SK-MEL-5 (cell line): ENCODE results near the gene NAT16. TPM values are rescaled to one million over a fixed set of nuclear protein-coding genes. Genes with fewer than 3 reads are reported as not detected.

ENCODE experiments used
- DNase-seq: peaks from one replicate; pipeline ENCODE4 v3.0.0-alpha.2; 2016; ENCODE audit warnings: low read depth, low spot score
- in situ Hi-C: cut with HindIII; loops from 2 replicates; pipeline ENCODE4 v1.10.0; 2016; ENCODE audit warnings: low sequenced_read_pairs, high pct_unique_total_duplicates, low pct_unique_long_range_greater_than_20kb
- polyA plus RNA-seq, 2 experiments: library from polyadenylated mRNA; depleted of rRNA; stranded (reverse); fragments of >200 nt; gene quantifications; 2 replicates each; pipeline ENCODE4 v1.2.3, GENCODE V29; 2015
- total RNA-seq: library from RNA; depleted of rRNA; stranded (reverse); fragments of >200 nt; shearing (Covaris generic); gene quantifications from 2 replicates; pipeline ENCODE4 v1.2.3, GENCODE V29; 2014; rRNA removed

NAT16 gene
- 1.5 and 3.9 TPM in 2 replicates for total RNA-seq
- polyA plus RNA-seq (2015; cell fraction: cytosol; rRNA removed), result 28.7 and 33.0 TPM in 2 replicates
- polyA plus RNA-seq (2015; cell fraction: nucleus; rRNA removed), result 57.6 and 61.1 TPM in 2 replicates

- no peak for DNase-seq
- in situ Hi-C loops, result no loop called here
Measured at GRCh38 chr7:101180130-101180755, at the start of gene NAT16. Gene NAT16 (minus strand): TSS chr7:101180293. CDS start chr7:101174807, 5,486 bp downstream.

GRCh38 chr7:101226721-101227120 lies 46.6 kb upstream of the NAT16 start:
- no peak for DNase-seq
- in situ Hi-C loops, result no loop called here

- in situ Hi-C loops, result no loop called here
- no peak for DNase-seq
Measured at GRCh38 chr7:101225650-101226049, 45.6 kb upstream of the NAT16 start.

GRCh38 chr7:101223528-101223927 lies 43.4 kb upstream of the NAT16 start:
- no peak for DNase-seq
- in situ Hi-C loops, result no loop called here

- in situ Hi-C loops, result no loop called here
- no peak for DNase-seq
Measured at GRCh38 chr7:101222275-101222830, 42.3 kb upstream of the NAT16 start.

GRCh38 chr7:101220295-101220694 lies 40.2 kb upstream of the NAT16 start:
- in situ Hi-C loops, result no loop called here
- DNase-seq, result no peak

- DNase-seq, result no peak
- in situ Hi-C loops, result no loop called here
Measured at GRCh38 chr7:101218236-101219125, 38.4 kb upstream of the NAT16 start.

GRCh38 chr7:101217388-101218235 lies 37.5 kb upstream of the NAT16 start, which contains the start of the genes PLOD3 and ZNHIT1:
Gene PLOD3 (minus strand): TSS chr7:101217581. CDS start chr7:101217274, 307 bp downstream.
Gene ZNHIT1 (plus strand): TSS chr7:101218165. CDS start chr7:101218196, 31 bp downstream.
- DNase-seq, result peak; percentile 100
- in situ Hi-C loops, result no loop called here

- in situ Hi-C loops, result no loop called here
- DNase-seq, result no peak
Measured at GRCh38 chr7:101216860-101217387, 36.8 kb upstream of the NAT16 start.

GRCh38 chr7:101216001-101216859 lies 36.1 kb upstream of the NAT16 start:
- no peak for DNase-seq
- in situ Hi-C loops, result no loop called here

GRCh38 chr7:101212014-101212413 lies 31.9 kb upstream of the NAT16 start:
- no peak for DNase-seq
- in situ Hi-C loops, result no loop called here

GRCh38 chr7:101211501-101211900 lies 31.4 kb upstream of the NAT16 start:
- in situ Hi-C loops, result no loop called here
- no peak for DNase-seq

GRCh38 chr7:101210143-101210542 lies 30.1 kb upstream of the NAT16 start:
- in situ Hi-C loops, result no loop called here
- no peak for DNase-seq

- in situ Hi-C loops, result no loop called here
- no peak for DNase-seq
Measured at GRCh38 chr7:101208794-101209193, 28.7 kb upstream of the NAT16 start.

GRCh38 chr7:101207459-101207858 lies 27.4 kb upstream of the NAT16 start:
- in situ Hi-C loops, result no loop called here

GRCh38 chr7:101206665-101207042 lies 26.6 kb upstream of the NAT16 start:
- in situ Hi-C loops, result no loop called here
- DNase-seq, result no peak

More at GRCh38 chr7:101207459-101207858, 27.4 kb upstream of the NAT16 start:
- DNase-seq, result no peak
